ENCODE results near the gene USP40.

DNA sequence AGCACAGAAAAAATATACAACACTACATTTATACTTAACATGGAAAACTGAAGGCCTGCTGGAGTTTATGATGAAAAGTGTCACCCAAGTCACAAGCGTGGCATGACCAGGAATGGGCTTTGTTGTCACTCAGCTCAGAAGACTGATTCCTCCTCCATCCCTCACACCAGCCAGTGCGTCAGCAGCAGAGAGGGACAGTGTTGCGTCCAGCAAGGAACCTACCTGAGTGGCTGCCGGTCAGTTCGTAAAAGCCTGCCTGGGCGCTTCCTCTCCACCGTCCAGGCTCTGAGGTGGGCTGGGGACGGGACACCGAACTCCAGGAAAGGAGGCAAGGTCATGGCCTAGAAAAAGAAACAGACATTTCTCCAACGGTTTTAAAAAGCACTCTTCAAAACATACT lies 77.4 kb downstream of the USP40 start:
- TF ChIP-seq CTCF (conservative IDR thresholded peaks at IDR 0.05; ENCODE audit: low read length) (no peak), EZH2phosphoT487 (IDR thresholded peaks at IDR 0.05; ENCODE audit: borderline replicate concordance) (no peak)

Measured in Loucy (cell line).